GM19463 (cell line): ENCODE data around the gene SLC37A2.

ENCODE experiments used
- ATAC-seq: cut with Tn5 transposase; IDR thresholded peaks from one replicate; pipeline ENCODE4 v1.9.1; 2021; ENCODE audit warnings: mild to moderate bottlenecking, moderate library complexity; ENCODE audit not compliant: unreplicated experiment

Gene SLC37A2

GRCh38 chr11:125102510-125102909, 39.4 kb downstream of the SLC37A2 start:
- ATAC-seq = no peak

GRCh38 chr11:125105926-125106325, 42.8 kb downstream of the SLC37A2 start:
- no peak for ATAC-seq

- no peak for ATAC-seq
These were observed 45.4 kb downstream of the SLC37A2 start for GRCh38 chr11:125108469-125108868.

DNA sequence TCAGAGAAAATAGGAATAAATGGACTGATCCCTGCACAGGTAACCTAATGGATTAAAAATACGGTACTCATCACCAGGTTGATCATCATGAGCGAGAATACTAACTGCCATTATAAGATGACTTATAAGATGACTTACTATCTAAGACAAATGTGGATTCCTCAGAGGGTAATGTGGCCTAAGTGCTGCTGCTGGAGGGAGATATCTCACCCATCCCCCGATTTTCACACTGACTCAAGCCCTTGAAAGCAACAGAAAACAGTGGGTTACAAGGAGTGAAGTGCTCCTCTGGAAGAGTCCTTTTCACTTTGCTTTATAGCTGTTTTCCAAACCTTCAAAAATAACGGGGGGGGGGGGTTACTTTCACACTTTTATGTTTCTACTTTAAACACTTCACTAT, 47.4 kb downstream of the SLC37A2 start:
- no peak for ATAC-seq

GRCh38 chr11:125111001-125111342, 47.9 kb downstream of the SLC37A2 start:
- no peak for ATAC-seq

GRCh38 chr11:125111343-125112207, 48.5 kb downstream of the SLC37A2 start, which contains the start of gene TMEM218:
TSS of gene TMEM218 (minus strand) at chr11:125111626. CDS start at chr11:125102241, 9,385 bp downstream.
- peak; percentile 97 for ATAC-seq

DNA sequence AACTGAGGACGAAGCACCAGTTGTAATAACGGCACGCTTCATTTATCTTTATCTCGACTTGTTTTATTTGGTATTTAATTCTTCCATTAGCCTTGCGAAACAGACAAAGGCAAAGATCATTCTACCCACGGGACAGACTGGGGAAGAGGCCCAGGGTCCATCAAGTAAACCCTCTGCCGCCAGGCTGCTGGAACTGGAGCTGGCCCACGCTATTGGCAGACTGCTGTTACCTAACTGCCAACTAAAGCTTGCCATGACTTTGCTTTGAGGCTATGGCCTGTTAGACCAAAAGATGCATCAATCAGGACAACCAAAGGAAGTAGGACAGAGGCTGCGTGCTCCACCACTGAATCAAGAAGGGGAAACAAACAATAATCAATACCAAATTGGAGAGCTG, 49.1 kb downstream of the SLC37A2 start:
- ATAC-seq = no peak

DNA sequence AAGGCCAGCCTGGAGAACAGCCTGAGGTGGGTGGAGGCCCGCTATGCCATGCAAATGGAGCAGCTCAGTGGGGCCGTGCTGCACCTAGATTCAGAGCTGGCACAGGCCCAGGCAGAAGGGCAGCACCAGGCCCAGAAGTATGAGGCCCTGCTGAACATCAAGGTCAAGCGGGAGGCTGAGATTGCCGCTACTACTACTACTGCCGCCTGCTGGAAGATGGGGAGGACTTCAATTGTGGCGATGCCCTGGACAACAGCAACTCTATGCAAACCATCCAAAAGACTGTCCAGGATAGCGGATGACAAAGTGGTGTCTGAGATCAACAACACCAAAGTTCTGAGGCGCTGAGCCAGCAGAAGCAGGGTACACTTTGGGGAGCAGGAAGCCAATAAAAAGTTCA, 51.4 kb downstream of the SLC37A2 start:
- ATAC-seq = no peak

DNA sequence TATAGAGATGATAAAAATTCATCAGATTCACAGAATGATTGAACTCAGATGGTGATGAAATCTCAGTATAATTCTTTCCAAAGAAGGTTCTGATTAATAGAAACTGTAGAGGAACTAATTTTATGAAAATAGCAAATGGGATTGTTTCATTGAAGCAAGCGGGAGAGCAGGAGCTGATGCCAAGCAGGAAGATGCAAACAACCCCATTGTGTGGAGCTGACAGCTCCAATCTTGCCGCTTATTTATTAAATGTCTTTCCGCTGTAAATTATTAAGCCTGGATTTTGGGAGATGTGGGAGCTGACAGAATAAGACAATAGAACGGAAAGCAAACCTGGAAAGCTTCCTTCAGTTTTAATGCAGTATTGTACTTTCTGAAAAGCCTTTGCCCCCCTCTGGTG, 54.3 kb downstream of the SLC37A2 start:
- ATAC-seq = no peak

DNA sequence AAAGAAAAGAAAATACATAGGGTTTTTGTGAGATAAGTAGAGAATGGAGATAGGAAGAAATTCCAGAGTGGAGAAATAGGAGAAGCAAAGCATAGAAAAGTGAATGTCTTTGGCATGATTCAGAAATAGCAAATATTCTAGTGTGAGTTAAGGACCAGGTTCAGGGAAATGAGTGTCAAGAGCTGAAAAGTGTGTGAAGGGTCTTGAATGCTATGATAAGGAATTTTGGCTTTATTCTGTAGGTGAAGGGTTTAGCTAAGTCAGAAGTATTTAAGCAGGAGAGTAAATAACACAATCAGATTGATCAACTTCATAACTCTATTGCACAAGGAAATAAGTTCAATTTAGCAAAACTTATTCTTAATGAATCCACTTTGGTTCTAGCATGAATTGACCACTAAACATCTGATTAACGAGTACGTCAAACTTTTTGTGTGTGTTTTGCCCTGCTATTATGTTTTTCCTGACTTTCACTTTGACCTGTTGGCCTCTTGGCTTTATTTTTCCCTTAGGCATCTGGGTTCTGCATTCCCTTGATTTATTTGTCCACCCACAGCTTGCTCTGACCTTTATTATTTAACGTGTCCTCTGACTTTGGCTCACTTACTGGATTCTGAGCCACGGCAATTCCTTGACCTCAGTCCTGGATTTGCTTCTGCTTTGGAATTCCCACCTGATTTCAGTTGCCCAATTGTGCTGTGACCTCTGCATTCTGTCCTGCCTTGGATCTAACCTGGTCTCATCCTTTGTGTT, 60.3 kb downstream of the SLC37A2 start:
- no peak for ATAC-seq

DNA sequence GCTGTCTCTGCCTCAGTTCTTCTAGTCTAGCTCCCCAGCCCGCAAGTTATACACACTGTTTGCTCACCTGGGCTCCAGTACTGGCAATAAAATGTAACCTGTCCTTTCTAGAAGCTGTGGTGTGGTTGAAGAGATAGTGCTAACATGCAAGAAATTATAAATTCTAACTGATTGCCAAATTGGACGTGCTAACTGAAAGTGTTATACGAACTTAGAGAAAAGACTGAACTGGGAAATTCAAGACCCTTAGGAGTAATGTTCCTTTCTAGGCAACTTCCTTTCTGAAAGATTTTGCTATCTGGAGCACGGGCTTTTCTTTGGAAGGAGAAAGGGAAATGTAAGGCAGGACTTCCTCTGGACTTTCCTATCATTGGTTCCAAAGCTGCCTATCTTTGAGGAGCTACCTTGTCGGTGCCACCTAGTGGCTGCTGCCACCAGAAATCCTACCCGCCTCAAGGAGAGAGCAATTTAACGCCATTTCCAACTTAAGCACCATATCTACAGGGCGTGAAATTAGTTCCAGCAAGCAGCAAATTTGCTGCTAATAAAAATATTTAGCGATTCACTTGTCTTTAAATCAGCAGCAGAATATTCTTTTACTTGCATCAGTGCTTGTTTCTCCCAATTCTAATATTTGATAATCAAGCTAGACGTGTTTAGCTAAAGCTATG, 61.0 kb downstream of the SLC37A2 start:
- no peak for ATAC-seq

GRCh38 chr11:125124618-125124992, 61.5 kb downstream of the SLC37A2 start:
- no peak for ATAC-seq

GRCh38 chr11:125128450-125128849, 65.3 kb downstream of the SLC37A2 start:
- ATAC-seq = no peak

GRCh38 chr11:125129316-125129993, 66.3 kb downstream of the SLC37A2 start:
- ATAC-seq = no peak

DNA sequence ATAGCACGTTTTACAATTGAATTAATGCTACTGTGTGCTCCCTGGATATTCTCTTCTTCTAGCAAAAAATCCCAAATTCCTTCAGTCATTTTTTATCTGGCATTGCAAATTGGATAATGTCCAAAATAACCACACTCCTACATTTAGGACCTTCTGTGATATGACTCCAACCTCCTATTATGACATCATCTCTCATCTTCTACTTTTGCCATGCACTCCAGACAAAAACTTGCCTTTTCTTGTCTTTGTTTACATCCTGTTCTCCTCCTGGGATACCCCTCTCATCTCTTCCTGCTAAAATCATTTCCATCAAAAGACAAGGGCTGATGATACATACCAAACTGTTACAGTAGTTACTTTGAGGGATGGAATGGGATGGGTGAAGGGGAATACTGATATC, 69.0 kb downstream of the SLC37A2 start:
- ATAC-seq = no peak

- ATAC-seq = no peak
These were observed 69.5 kb downstream of the SLC37A2 start for GRCh38 chr11:125132596-125132995.

DNA sequence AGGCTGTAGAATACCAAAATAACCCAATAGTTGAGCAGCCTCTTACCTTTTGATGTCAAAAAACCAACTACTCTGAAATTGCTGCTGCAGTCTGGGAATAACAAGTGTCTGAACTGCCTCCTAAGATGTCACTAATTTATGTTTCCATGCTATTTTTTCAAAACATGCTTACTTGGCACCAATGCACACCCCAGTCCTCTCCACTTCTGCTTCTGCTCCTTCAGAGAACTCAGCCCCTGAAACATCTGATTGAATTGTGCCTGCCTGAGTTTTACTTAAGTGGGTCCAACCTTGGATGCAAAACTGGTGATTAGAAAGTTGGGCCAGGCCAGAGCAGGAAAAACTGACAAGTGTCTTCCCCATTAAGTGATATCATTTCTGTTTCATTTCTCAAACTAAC, 72.9 kb downstream of the SLC37A2 start:
- ATAC-seq = no peak

DNA sequence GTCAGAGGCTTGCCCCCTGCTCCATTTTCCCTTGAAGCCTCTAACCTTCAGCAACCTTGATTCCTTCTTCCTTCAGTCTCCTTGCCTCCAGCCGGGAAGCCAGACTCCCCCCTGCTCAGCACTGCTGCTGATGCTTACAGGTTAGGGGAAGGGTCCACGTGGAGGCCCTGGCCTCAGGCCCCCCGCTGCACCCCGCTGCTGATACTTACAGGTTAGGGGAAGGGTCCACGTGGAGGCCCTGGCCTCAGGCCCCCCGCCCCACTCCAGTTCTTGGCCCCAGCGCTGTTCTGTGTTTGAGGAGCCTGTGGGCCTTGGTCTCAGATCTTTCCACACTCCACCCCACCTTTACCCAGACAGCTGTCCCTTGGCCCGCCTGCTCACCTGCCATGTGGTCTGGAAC, 75.9 kb downstream of the SLC37A2 start:
- ATAC-seq = no peak

DNA sequence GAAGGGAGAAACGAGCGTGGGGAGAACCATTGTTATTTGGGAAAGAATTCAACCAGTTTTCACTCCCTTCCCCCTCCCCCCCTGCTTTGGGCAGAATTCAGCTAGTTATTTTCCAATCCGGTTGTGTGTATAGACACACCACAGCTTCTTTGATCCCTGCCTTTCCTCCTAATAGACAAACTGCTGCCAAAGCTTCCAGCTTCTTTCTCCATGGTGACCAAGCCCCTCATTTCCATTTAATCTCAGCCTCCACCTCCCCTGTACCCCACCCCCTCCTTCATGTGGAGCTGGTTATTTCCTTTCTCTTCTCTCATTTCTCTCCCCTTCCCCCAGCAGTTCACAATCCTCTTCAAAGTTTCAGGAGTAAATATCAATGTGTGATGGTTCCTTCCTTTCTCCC, 76.7 kb downstream of the SLC37A2 start:
- no peak for ATAC-seq
